WTC11 (cell line): ENCODE data around the gene ENO2. TPM values are rescaled to one million over a fixed set of nuclear protein-coding genes. Genes with fewer than 3 reads are reported as not detected.

Experiments used
- ATAC-seq: fragments of 200-7000 bp; cut with Tn5 transposase; 2 replicates; pipeline ENCODE4 v1.10.0; 2021; ENCODE audit warnings: mild to moderate bottlenecking, moderate library complexity
- CTCF ChIA-PET: fragments of 300-600 bp; sonication (Branson Sonifier 250); formaldehyde crosslinking; loops from one replicate; lab custom pipeline; 2021; ENCODE audit warnings: antibody characterized with exemption; lab: Charles Lee
- POLR2A ChIA-PET: fragments of 350-600 bp; sonication (Branson Sonifier 250); formaldehyde crosslinking; loops from one replicate; lab custom pipeline; 2021; ENCODE audit warnings: antibody characterized with exemption; lab: Charles Lee
- DNase-seq: peaks from one replicate; pipeline ENCODE4 v3.0.0; 2021; ENCODE audit warnings: low spot score
- H3K27ac Mint-ChIP-seq: 2 replicates; pipeline ENCODE4 v1.8.0; 2021; ENCODE audit warnings: mixed read lengths
- H3K27me3 Mint-ChIP-seq: 2 replicates; pipeline ENCODE4 v1.8.0; 2021; ENCODE audit warnings: low read depth, mild to moderate bottlenecking, moderate library complexity, mixed read lengths
- H3K36me3 Mint-ChIP-seq: 2 replicates; pipeline ENCODE4 v1.8.0; 2021; ENCODE audit warnings: mixed read lengths
- H3K4me1 Mint-ChIP-seq: 2 replicates; pipeline ENCODE4 v1.8.0; 2022; ENCODE audit warnings: mixed read lengths
- H3K4me3 Mint-ChIP-seq: 2 replicates; pipeline ENCODE4 v1.8.0; 2021; ENCODE audit warnings: mild to moderate bottlenecking, moderate library complexity, mixed read lengths
- H3K9me3 Mint-ChIP-seq: 2 replicates; pipeline ENCODE4 v1.8.0; 2021; ENCODE audit warnings: mixed read lengths
- ELF4 ChIP-seq: sonication (generic); formaldehyde crosslinking; IDR thresholded peaks from 2 replicates; pipeline ENCODE4 v1.8.1; 2022; ENCODE audit warnings: low read depth, mild to moderate bottlenecking, moderate library complexity, missing genetic modification reagents
- FOXJ3 ChIP-seq: sonication (generic); formaldehyde crosslinking; IDR thresholded peaks from 2 replicates; pipeline ENCODE4 v1.9.0; 2021; ENCODE audit warnings: missing genetic modification reagents, mild to moderate bottlenecking, borderline replicate concordance
- FOXP1 ChIP-seq: sonication (generic); formaldehyde crosslinking; IDR thresholded peaks from 2 replicates; pipeline ENCODE4 v1.8.0; 2022; ENCODE audit warnings: missing genetic modification reagents, mild to moderate bottlenecking, moderate library complexity, borderline replicate concordance
- JUN ChIP-seq: sonication (generic); formaldehyde crosslinking; IDR thresholded peaks from 2 replicates; pipeline ENCODE4 v1.8.0; 2023; ENCODE audit warnings: mild to moderate bottlenecking, missing genetic modification reagents
- NR2C2 ChIP-seq: sonication (generic); formaldehyde crosslinking; IDR thresholded peaks from 2 replicates; pipeline ENCODE4 v1.8.0; 2022; ENCODE audit warnings: mild to moderate bottlenecking, missing genetic modification reagents
- PRRX2 ChIP-seq: fragments of 250-450 bp; sonication (Bioruptor Pico); IDR thresholded peaks from 2 replicates; pipeline ENCODE4 v1.8.0; 2021; ENCODE audit warnings: mild to moderate bottlenecking
- RELA ChIP-seq: sonication (generic); formaldehyde crosslinking; IDR thresholded peaks from 2 replicates; pipeline ENCODE4 v1.8.1; 2022; ENCODE audit warnings: missing genetic modification reagents, mild to moderate bottlenecking, borderline replicate concordance
- SMAD4 ChIP-seq: sonication (generic); formaldehyde crosslinking; IDR thresholded peaks from 2 replicates; pipeline ENCODE4 v1.8.0; 2022; ENCODE audit warnings: mild to moderate bottlenecking, missing genetic modification reagents
- SOX15 ChIP-seq: fragments of 250-450 bp; sonication (Bioruptor Pico); IDR thresholded peaks from 2 replicates; pipeline ENCODE4 v1.9.0; 2021; ENCODE audit warnings: mild to moderate bottlenecking
- TCF7 ChIP-seq: sonication (generic); formaldehyde crosslinking; IDR thresholded peaks from 2 replicates; pipeline ENCODE4 v1.8.0; 2022; ENCODE audit warnings: mild to moderate bottlenecking, low read depth, missing genetic modification reagents, moderate library complexity
- TEAD1 ChIP-seq: sonication (generic); formaldehyde crosslinking; IDR thresholded peaks from 2 replicates; pipeline ENCODE4 v1.8.0; 2022; ENCODE audit warnings: mild to moderate bottlenecking, missing genetic modification reagents
- ZNF219 ChIP-seq: sonication (generic); formaldehyde crosslinking; IDR thresholded peaks from 2 replicates; pipeline ENCODE4 v1.8.0; 2023; ENCODE audit warnings: missing genetic modification reagents, mild to moderate bottlenecking, borderline replicate concordance
- ZNF232 ChIP-seq: sonication (generic); formaldehyde crosslinking; IDR thresholded peaks from 2 replicates; pipeline ENCODE4 v1.8.0; 2022; ENCODE audit warnings: mild to moderate bottlenecking, missing genetic modification reagents
- ZNF423 ChIP-seq: fragments of 250-450 bp; sonication (Bioruptor Pico); IDR thresholded peaks from 2 replicates; pipeline ENCODE4 v2.1.2; 2022; ENCODE audit warnings: mild to moderate bottlenecking, moderate library complexity
- total RNA-seq: library from RNA; stranded (reverse); gene quantifications from 3 replicates; pipeline ENCODE4 v1.2.3, GENCODE V29; 2021
- TF ChIP-seq, protein P1 (sequence below): fragments of 250-450 bp; sonication (Bioruptor Pico); IDR thresholded peaks from 2 replicates; pipeline ENCODE4 v1.9.0; 2021; ENCODE audit warnings: mild to moderate bottlenecking
- TF ChIP-seq, protein P2 (sequence below): sonication (generic); formaldehyde crosslinking; IDR thresholded peaks from 2 replicates; pipeline ENCODE4 v1.8.1; 2023; ENCODE audit warnings: mild to moderate bottlenecking, missing genetic modification reagents, moderate library complexity
- TF ChIP-seq, protein P3 (sequence below): fragments of 200-600 bp; IDR thresholded peaks from 2 replicates; pipeline ENCODE4 v1.8.0; 2022; ENCODE audit warnings: antibody characterized with exemption
- TF ChIP-seq, protein P4 (sequence below): fragments of 250-450 bp; sonication (Bioruptor Pico); IDR thresholded peaks from 2 replicates; pipeline ENCODE4 v1.9.0; 2021; ENCODE audit warnings: mild to moderate bottlenecking
- TF ChIP-seq, protein P5 (sequence below): sonication (generic); formaldehyde crosslinking; IDR thresholded peaks from 2 replicates; pipeline ENCODE4 v1.8.1; 2023; ENCODE audit warnings: mild to moderate bottlenecking, missing genetic modification reagents, moderate library complexity
- TF ChIP-seq, protein P6 (sequence below): sonication (generic); formaldehyde crosslinking; IDR thresholded peaks from 2 replicates; pipeline ENCODE4 v1.8.0; 2022; ENCODE audit warnings: mild to moderate bottlenecking, missing genetic modification reagents
- TF ChIP-seq, protein P7 (sequence below): sonication (generic); formaldehyde crosslinking; IDR thresholded peaks from 2 replicates; pipeline ENCODE4 v1.8.1; 2022; ENCODE audit warnings: low read depth, mild to moderate bottlenecking, moderate library complexity, missing genetic modification reagents, borderline replicate concordance

Gene ENO2
- total RNA-seq, 1 experiment from 2014 or later: 118 TPM

DNA sequence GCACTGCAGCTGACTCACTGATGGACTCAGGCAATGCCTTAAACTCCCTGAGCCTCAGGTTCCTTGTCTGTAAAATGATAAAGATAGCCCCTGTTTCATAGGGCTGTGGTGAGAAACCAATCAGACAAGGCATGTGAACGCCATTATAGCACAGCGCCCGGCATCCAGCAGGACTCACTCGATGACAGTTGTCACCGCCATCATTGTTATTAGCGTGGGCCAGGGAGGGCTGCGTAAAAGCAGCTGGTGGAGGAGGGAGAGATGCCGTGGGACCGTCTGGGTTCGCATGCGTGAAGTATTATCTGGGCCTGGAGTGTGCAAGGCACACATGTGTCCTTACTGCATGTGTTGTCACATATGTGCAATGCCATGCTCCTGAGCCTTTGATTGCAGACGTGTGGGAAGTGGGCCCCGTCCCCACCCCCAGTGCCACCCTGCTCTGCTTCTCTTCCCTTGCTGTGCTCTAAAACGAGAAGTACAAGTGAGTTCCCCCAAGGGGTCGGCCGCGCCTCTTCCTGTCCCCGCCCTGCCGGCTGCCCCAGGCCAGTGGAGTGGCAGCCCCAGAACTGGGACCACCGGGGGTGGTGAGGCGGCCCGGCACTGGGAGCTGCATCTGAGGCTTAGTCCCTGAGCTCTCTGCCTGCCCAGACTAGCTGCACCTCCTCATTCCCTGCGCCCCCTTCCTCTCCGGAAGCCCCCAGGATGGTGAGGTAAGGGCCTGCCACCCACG lies 36.6 kb downstream of the ENO2 start, which contains the start of gene PTPN6:
Gene PTPN6 (plus strand): TSS at position 546 of the 730 bp plus-strand sequence. CDS start 157 bp downstream, at position 703.
- H3K4me1 Mint-ChIP-seq: peaks cover 31% of the 10 kb centered on the region

DNA sequence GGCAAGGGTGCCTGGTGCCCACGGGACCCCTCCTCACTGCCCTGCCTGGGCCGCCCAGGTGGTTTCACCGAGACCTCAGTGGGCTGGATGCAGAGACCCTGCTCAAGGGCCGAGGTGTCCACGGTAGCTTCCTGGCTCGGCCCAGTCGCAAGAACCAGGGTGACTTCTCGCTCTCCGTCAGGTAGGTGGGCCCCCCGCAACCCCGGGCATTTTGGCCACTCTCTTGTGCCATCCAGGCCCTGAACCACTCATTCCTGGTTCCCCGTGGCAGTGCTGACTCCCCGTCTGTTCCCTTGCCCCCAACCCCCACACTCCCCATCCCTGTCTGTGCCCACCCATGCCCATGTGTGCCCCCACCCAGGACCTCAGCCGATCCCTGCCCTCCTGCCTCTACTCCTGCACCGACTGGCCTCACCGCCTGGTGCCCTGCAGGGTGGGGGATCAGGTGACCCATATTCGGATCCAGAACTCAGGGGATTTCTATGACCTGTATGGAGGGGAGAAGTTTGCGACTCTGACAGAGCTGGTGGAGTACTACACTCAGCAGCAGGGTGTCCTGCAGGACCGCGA lies 37.3 kb downstream of the ENO2 start:
- Mint-ChIP-seq H3K4me3 (no peak overlapping the region), H3K27ac (no peak overlapping the region), H3K4me1 (peaks cover 28% of the 10 kb centered on the region), H3K36me3 (no peaks in the 10 kb centered on the region), H3K27me3 (no peaks in the 10 kb centered on the region), H3K9me3 (no peaks in the 10 kb centered on the region)
- DNase-seq (no peak), ATAC-seq (no peak)
- POLR2A ChIA-PET: no interaction called here
- TF ChIP-seq FOXP1 (no peak), PRRX2 (CRISPR knock-in tag) (no peak), TEAD1 (CRISPR knock-in tag) (no peak), NR2C2 (CRISPR knock-in tag) (no peak), ZNF232 (CRISPR knock-in tag) (no peak), FOXJ3 (CRISPR knock-in tag) (no peak), RELA (CRISPR knock-in tag) (no peak)
- CTCF ChIA-PET: interaction anchor here (0.6 to 2.7 kb wide), 9 partner anchors 10 to 157 kb away, joined by 3 to 12 read pairs (median 4); partner anchors contain the start of gene SPSB2

More for the DNA sequence above, 36.6 kb downstream of the ENO2 start, which contains the start of gene PTPN6:
- DNase-seq (no peak), ATAC-seq (no peak)
- Mint-ChIP-seq H3K27me3 (no peaks in the 10 kb centered on the region), H3K4me3 (no peak within 1 kb of the TSS), H3K36me3 (no peaks in the 10 kb centered on the region), H3K9me3 (no peaks in the 10 kb centered on the region), H3K27ac (no peak within 1 kb of the TSS)
- ChIA-PET CTCF (interaction anchor here (0.6 to 2.7 kb wide), 6 partner anchors 10 to 120 kb away, joined by 3 to 10 read pairs (median 4); partner anchors contain the start of gene LPCAT3), POLR2A (no interaction called here)
- TF ChIP-seq SOX15 (no peak), NR2C2 (CRISPR knock-in tag) (no peak)
- TF ChIP-seq, protein P1, sequence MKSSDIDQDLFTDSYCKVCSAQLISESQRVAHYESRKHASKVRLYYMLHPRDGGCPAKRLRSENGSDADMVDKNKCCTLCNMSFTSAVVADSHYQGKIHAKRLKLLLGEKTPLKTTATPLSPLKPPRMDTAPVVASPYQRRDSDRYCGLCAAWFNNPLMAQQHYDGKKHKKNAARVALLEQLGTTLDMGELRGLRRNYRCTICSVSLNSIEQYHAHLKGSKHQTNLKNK (CRISPR knock-in tag): no peak
- TF ChIP-seq, protein P2, sequence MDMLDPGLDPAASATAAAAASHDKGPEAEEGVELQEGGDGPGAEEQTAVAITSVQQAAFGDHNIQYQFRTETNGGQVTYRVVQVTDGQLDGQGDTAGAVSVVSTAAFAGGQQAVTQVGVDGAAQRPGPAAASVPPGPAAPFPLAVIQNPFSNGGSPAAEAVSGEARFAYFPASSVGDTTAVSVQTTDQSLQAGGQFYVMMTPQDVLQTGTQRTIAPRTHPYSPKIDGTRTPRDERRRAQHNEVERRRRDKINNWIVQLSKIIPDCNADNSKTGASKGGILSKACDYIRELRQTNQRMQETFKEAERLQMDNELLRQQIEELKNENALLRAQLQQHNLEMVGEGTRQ: no peak
- TF ChIP-seq, protein P3, sequence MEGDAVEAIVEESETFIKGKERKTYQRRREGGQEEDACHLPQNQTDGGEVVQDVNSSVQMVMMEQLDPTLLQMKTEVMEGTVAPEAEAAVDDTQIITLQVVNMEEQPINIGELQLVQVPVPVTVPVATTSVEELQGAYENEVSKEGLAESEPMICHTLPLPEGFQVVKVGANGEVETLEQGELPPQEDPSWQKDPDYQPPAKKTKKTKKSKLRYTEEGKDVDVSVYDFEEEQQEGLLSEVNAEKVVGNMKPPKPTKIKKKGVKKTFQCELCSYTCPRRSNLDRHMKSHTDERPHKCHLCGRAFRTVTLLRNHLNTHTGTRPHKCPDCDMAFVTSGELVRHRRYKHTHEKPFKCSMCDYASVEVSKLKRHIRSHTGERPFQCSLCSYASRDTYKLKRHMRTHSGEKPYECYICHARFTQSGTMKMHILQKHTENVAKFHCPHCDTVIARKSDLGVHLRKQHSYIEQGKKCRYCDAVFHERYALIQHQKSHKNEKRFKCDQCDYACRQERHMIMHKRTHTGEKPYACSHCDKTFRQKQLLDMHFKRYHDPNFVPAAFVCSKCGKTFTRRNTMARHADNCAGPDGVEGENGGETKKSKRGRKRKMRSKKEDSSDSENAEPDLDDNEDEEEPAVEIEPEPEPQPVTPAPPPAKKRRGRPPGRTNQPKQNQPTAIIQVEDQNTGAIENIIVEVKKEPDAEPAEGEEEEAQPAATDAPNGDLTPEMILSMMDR: no peak

DNA sequence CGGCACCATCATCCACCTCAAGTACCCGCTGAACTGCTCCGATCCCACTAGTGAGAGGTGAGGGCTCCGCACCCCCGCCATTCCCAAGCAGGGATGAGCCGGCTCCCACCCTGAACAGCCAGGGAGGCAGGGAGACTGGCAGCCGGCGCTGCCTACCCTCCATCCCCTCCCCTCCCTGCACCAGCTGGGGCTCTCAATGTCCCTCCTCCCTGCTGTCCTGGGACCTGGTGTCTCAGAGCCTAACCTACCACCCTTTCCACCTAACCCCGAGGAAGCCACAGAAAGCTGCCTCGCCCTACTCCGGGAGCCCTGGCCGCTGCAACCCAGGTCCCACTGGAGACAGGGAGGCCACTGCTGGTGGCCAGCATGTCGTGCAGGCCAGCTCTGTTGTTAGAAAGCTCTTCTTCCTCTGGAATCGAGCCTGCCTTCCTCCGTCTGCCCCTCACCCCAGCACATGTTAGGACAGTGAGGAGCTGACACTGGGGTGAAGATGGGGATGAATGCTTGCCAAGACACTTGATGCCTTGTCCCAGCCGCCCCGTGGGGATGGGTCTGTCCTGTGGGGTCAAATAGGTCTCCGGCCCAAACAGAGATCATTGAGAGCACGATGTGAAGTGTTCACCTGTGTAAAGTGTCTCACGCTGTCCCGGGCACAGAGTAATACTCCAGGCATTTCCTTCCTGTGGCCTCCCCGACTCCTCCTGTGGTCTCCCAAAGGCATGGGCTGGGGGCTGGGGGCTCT lies 37.9 kb downstream of the ENO2 start:
- H3K4me1 Mint-ChIP-seq: peaks cover 23% of the 10 kb centered on the region
- H3K27me3 Mint-ChIP-seq: no peaks in the 10 kb centered on the region
- no peak for DNase-seq
- H3K9me3 Mint-ChIP-seq: no peaks in the 10 kb centered on the region
- POLR2A ChIA-PET: interaction anchor here (0.5 kb wide), 1 partner anchor 52 kb away, joined by 5 read pairs; no protein-coding TSS in a partner anchor
- no peaks in the 10 kb centered on the region for H3K36me3 Mint-ChIP-seq
- ATAC-seq: no peak; the same call in 1 of the 2 replicates
- 0 out of 2 replicates have a peak overlapping the region, but pooled peaks have one; percentile 23 for H3K27ac Mint-ChIP-seq
- no peak overlapping the region for H3K4me3 Mint-ChIP-seq
- CTCF ChIA-PET: interaction anchor here (1.0 to 2.7 kb wide), 7 partner anchors 9 to 156 kb away, joined by 3 to 12 read pairs (median 4); partner anchors contain the start of gene SPSB2
- TF ChIP-seq ZNF423 (CRISPR knock-in tag) (no peak), TEAD1 (CRISPR knock-in tag) (no peak), TCF7 (no peak), JUN (CRISPR knock-in tag) (no peak), ELF4 (CRISPR knock-in tag) (no peak), ZNF219 (CRISPR knock-in tag) (no peak), SMAD4 (CRISPR knock-in tag) (no peak)
- TF ChIP-seq, protein P4, sequence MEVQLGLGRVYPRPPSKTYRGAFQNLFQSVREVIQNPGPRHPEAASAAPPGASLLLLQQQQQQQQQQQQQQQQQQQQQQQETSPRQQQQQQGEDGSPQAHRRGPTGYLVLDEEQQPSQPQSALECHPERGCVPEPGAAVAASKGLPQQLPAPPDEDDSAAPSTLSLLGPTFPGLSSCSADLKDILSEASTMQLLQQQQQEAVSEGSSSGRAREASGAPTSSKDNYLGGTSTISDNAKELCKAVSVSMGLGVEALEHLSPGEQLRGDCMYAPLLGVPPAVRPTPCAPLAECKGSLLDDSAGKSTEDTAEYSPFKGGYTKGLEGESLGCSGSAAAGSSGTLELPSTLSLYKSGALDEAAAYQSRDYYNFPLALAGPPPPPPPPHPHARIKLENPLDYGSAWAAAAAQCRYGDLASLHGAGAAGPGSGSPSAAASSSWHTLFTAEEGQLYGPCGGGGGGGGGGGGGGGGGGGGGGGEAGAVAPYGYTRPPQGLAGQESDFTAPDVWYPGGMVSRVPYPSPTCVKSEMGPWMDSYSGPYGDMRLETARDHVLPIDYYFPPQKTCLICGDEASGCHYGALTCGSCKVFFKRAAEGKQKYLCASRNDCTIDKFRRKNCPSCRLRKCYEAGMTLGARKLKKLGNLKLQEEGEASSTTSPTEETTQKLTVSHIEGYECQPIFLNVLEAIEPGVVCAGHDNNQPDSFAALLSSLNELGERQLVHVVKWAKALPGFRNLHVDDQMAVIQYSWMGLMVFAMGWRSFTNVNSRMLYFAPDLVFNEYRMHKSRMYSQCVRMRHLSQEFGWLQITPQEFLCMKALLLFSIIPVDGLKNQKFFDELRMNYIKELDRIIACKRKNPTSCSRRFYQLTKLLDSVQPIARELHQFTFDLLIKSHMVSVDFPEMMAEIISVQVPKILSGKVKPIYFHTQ (CRISPR knock-in tag): no peak
- TF ChIP-seq, protein P5, sequence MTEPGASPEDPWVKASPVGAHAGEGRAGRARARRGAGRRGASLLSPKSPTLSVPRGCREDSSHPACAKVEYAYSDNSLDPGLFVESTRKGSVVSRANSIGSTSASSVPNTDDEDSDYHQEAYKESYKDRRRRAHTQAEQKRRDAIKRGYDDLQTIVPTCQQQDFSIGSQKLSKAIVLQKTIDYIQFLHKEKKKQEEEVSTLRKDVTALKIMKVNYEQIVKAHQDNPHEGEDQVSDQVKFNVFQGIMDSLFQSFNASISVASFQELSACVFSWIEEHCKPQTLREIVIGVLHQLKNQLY (CRISPR knock-in tag): no peak
- TF ChIP-seq, protein P6, sequence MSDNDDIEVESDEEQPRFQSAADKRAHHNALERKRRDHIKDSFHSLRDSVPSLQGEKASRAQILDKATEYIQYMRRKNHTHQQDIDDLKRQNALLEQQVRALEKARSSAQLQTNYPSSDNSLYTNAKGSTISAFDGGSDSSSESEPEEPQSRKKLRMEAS (CRISPR knock-in tag): no peak
- TF ChIP-seq, protein P7, sequence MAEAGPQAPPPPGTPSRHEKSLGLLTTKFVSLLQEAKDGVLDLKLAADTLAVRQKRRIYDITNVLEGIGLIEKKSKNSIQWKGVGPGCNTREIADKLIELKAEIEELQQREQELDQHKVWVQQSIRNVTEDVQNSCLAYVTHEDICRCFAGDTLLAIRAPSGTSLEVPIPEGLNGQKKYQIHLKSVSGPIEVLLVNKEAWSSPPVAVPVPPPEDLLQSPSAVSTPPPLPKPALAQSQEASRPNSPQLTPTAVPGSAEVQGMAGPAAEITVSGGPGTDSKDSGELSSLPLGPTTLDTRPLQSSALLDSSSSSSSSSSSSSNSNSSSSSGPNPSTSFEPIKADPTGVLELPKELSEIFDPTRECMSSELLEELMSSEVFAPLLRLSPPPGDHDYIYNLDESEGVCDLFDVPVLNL (CRISPR knock-in tag): no peak
